Effector memory CD8-positive, alpha-beta T cell (primary cell): ENCODE data around the gene SRSF2.
A peak's percentile ranks its signal among the peaks of the same experiment; 100 is the strongest.
"Not testable (repeated sequence)": the region's sequence is repeated elsewhere in the genome, so short reads cannot be mapped to it uniquely, and the experiment has no call there.

ENCODE experiments used
- ATAC-seq: fragments of 150-1000 bp; cut with Tn5 transposase; replicated peaks from 2 replicates; pipeline ENCODE4 v1.10.0; 2021; ENCODE audit warnings: mild to moderate bottlenecking, moderate library complexity
- DNase-seq, 3 experiments: peaks; one replicate each; pipeline ENCODE4 v3.0.0; 2021
- H3K27ac Mint-ChIP-seq, 2 donors: one replicate each; pipeline ENCODE4 v1.8.0; 2022; ENCODE audit warnings: mild to moderate bottlenecking in 2 of 2, mixed read lengths in 2 of 2, moderate library complexity in 2 of 2
- H3K27me3 Mint-ChIP-seq, 2 donors: one replicate each; pipeline ENCODE4 v1.8.0; 2022; ENCODE audit warnings: mixed read lengths in 2 of 2
- H3K36me3 Mint-ChIP-seq: one replicate; pipeline ENCODE4 v1.8.0; 2022; ENCODE audit warnings: mild to moderate bottlenecking, moderate library complexity, mixed read lengths; ENCODE audit not compliant: insufficient read depth
- H3K4me1 Mint-ChIP-seq, 2 donors: one replicate each; pipeline ENCODE4 v1.8.0; 2022; ENCODE audit warnings: low read depth in 2 of 2, mixed read lengths in 2 of 2
- H3K4me3 Mint-ChIP-seq, 2 donors: one replicate each; pipeline ENCODE4 v1.8.0; 2022; ENCODE audit warnings: mild to moderate bottlenecking in 2 of 2, mixed read lengths in 2 of 2, moderate library complexity in 2 of 2
- H3K9me3 Mint-ChIP-seq, 2 donors: one replicate each; pipeline ENCODE4 v1.8.0; 2022; ENCODE audit warnings: mixed read lengths in 2 of 2

The SRSF2 gene

DNA sequence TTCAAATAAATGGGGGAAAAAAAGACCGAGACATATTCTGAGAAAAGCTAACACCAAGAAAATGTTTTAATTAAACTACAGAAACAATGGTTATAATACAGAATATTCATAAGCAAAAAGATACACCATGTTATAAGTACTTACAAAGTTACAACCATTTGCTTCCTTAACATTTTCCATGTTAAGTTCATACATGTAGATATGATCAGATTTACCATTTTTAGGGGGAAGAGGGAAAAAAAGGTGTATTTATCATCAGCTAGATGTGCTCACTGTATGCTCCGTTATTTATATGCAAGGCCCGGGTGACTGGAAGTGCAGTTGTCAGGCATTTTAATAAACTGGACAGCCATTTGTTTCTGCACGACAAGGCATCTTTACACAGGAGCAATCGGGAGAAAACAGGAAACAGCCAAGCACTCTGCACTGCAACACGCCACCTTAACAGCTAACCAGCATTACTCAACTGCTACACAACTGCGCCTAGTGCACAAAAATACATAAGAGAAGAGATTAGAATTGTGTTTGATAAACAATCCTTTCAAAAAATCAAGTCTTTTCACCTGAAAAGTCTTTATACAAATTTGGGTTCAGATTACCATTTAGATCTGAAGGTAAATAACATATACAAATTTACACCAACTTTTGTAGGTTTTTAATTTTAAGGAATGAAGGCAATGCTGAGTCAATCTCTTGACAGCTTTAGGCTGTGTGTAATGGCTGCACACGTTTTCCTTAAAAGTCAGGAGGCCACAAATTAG, 2.9 kb downstream of the SRSF2 start:
- H3K36me3 Mint-ChIP-seq, result peaks cover 90% of the 10 kb centered on the region
- peak overlapping the region; percentile 96 to 97 for H3K4me3 Mint-ChIP-seq
- peaks cover 50% of the 10 kb centered on the region in 2 donors for H3K4me1 Mint-ChIP-seq

GRCh38 chr17:76733618-76733957, 3.5 kb downstream of the SRSF2 start:
- H3K27ac Mint-ChIP-seq, result peak overlapping the region; percentile 98 to 99

More for the DNA sequence above, 2.9 kb downstream of the SRSF2 start:
- Mint-ChIP-seq H3K27me3 (no peaks in the 10 kb centered on the region), H3K9me3 (no peaks in the 10 kb centered on the region), H3K27ac (peak overlapping the region; percentile 98 to 99)
- no peak for ATAC-seq
- no peak for DNase-seq

DNA sequence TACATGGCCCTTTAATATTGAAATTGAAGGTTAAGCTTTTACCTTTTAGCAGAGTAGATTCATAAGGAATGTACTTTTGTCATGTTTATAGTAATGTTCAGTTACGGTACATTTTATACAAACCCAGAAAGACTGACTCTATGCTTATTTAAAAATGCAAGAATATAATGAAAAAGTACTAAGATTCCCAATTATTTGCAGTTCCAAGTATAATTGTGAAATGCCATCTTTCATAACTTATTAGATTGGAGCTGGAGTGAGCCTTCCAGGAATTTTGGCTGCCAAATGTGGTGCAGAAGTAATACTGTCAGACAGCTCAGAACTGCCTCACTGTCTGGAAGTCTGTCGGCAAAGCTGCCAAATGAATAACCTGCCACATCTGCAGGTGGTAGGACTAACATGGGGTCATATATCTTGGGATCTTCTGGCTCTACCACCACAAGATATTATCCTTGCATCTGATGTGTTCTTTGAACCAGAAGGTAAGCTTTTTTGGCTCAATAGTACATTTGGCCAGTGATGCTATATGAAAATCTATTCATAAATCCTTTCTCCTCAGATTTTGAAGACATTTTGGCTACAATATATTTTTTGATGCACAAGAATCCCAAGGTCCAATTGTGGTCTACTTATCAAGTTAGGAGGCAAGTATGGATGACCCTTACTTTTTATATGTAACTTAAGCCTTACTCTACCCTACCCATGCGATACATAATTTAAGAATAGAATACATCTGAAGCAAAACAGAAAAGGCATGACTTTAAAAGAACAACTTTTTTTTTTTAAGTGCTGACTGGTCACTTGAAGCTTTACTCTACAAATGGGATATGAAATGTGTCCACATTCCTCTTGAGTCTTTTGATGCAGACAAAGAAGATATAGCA, 4.2 kb downstream of the SRSF2 start:
- H3K4me1 Mint-ChIP-seq, result peaks cover 41% of the 10 kb centered on the region in 2 donors
- DNase-seq (no peak), ATAC-seq (no peak)
- peak overlapping the region; percentile 96 to 97 for H3K4me3 Mint-ChIP-seq
- H3K27me3 Mint-ChIP-seq, result no peaks in the 10 kb centered on the region
- H3K27ac Mint-ChIP-seq, result peak overlapping the region; percentile 98 to 99
- H3K9me3 Mint-ChIP-seq, result no peaks in the 10 kb centered on the region
- peaks cover 97% of the 10 kb centered on the region for H3K36me3 Mint-ChIP-seq

More at GRCh38 chr17:76733618-76733957, 3.5 kb downstream of the SRSF2 start:
- DNase-seq, result no peak
- peaks cover 45 to 46% of the 10 kb centered on the region in 2 donors for H3K4me1 Mint-ChIP-seq
- H3K36me3 Mint-ChIP-seq, result peaks cover 97% of the 10 kb centered on the region
- no peaks in the 10 kb centered on the region for H3K27me3 Mint-ChIP-seq
- no peaks in the 10 kb centered on the region for H3K9me3 Mint-ChIP-seq
- ATAC-seq, result no peak
- peak overlapping the region; percentile 96 to 97 for H3K4me3 Mint-ChIP-seq

- ATAC-seq, result not testable (repeated sequence)
- peak overlapping the region; percentile 4 to 96 for H3K4me3 Mint-ChIP-seq
Observed at GRCh38 chr17:76731800-76732733, 5.1 kb downstream of the SRSF2 start.

DNA sequence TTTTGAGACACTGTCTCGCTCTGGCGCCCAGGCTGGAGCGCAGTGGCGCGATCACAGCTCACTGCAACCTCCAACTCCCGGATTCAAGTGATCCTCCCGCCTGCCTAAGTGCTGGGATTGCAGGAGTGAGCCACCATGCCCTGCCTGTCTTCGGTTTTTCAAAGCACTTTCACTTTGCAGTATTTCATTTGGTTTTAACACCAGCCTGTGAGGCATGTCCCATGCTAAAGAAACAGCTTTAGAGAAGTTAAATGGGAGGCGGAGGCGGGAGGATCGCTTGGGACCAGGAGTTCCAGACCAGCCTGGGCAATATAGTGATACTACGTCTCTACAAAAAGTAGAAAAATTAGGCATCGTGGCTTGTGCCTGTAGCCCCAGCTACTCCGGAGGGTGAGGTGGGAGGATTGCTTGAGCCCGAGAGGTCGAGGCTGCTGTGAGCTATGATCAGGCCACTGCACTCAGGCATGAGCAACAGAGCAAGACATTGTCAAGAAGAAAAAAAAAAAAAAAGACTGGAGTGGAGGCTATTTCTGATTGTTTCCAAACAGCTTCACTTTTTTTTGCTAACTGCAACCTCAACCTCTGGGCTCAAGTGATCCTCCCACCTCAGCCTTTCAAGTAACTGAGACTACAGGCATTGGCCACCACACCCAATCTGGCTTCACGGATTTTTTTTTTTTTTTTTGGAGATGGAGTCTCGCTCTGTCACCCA, 9.2 kb downstream of the SRSF2 start:
- no peak for ATAC-seq
- DNase-seq, result no peak
- peak overlapping the region; percentile 99 to 100 for H3K27ac Mint-ChIP-seq
- no peaks in the 10 kb centered on the region for H3K27me3 Mint-ChIP-seq
- H3K4me1 Mint-ChIP-seq, result peaks cover 27 to 29% of the 10 kb centered on the region in 2 donors
- H3K9me3 Mint-ChIP-seq, result no peaks in the 10 kb centered on the region
- H3K4me3 Mint-ChIP-seq, result peak overlapping the region; percentile 98 to 99
- H3K36me3 Mint-ChIP-seq, result peaks cover 96% of the 10 kb centered on the region

More at GRCh38 chr17:76731800-76732733, 5.1 kb downstream of the SRSF2 start:
- Mint-ChIP-seq H3K27ac (peak overlapping the region; percentile 82 to 99), H3K36me3 (peaks cover 96% of the 10 kb centered on the region), H3K4me1 (peaks cover 46 to 47% of the 10 kb centered on the region in 2 donors)
- not testable (repeated sequence) for DNase-seq, H3K9me3 Mint-ChIP-seq, H3K27me3 Mint-ChIP-seq

DNA sequence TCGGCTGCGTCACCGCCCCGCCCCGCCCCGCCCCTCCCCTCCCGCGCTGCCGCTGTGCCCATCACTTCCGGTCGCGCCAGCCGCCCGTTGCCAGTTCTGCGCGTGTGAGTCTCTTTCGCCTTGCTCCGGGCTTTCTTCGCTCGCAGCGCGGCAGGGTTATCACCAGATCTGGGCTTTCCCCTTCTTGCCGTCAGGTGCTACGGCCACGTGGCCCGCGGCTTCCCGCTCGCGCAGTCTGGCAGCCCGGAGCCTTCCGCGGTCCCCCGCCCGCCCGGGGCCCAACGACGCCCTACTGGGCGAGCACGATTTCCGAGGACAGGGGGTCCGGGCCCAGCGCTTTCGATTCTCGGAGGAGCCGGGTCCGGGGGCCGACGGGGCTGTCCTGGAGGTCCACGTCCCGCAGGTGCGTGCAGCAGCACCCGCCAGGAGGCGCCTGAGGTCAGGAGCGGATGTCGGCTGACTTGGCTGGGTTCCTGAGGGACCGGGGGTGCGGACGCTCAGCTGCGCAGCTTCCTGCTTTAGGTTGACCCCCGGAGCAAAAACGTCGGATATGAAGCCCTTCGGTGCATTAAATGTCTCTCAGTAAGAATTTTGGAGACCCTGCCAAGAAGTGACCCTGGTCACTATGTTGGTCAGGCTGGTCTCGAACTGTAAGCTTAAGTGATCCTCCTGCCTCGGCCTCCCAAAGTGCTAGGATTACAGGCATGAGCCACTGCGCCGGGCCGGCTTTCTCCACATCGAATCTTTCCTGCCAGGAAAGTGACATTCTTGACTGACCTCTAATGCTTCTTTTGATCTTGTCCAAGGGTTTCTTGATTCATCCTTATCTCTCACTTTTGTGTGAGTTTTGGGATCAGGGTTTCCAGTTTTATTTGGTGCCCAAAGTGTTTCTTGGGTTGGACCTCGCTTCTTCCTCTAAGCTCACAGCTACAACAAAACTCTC, 10.1 kb downstream of the SRSF2 start, which contains the start of gene METTL23:
TSS of gene METTL23 (plus strand) at position 64 of the 943 bp plus-strand sequence. CDS start 2,872 bp downstream, outside the sequence.
- peaks cover 96% of the 10 kb centered on the region for H3K36me3 Mint-ChIP-seq
- DNase-seq (peak; percentile 90), ATAC-seq (peak; percentile 71)
- no peaks in the 10 kb centered on the region for H3K27me3 Mint-ChIP-seq
- peak within 1 kb of the TSS; percentile 98 to 99 for H3K4me3 Mint-ChIP-seq
- no peaks in the 10 kb centered on the region for H3K9me3 Mint-ChIP-seq
- H3K4me1 Mint-ChIP-seq, result peaks cover 29 to 36% of the 10 kb centered on the region in 2 donors
- H3K27ac Mint-ChIP-seq, result peak within 1 kb of the TSS; percentile 99 to 100

DNA sequence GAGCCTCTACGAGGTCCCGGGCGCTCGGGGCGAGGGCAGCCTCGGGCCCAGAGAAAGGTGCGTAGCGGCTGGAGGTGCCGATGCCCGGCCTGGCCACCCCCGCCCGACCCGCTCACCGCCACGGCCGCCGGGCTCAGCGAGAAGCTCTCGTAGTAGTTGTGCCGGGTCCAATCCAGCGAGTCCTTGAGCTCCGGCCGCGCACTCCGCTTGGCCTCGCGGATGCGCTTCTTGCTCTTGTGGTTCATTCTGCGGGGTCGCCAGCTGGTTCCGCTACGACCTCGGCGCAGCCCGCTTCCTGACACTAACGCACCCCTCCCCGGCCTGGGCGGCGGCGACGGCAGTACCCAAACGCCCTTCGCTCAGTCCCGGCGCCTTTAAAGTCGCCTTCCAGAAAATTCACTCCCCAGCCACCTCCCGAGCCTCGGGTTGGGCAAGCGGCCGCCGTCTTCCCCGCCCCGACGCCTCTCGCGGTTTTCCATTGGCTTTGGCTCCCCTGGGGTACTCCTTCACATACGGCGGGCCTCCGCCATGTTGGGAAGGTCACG, 10.8 kb downstream of the SRSF2 start, which contains the start of gene JMJD6:
TSS of gene JMJD6 (minus strand) at position 376 of the 545 bp plus-strand sequence. CDS start at position 245, 131 bp downstream.
- Mint-ChIP-seq H3K9me3 (no peaks in the 10 kb centered on the region), H3K4me1 (peaks cover 27 to 39% of the 10 kb centered on the region in 2 donors), H3K27me3 (no peaks in the 10 kb centered on the region), H3K27ac (peak within 1 kb of the TSS; percentile 99 to 100), H3K4me3 (peak within 1 kb of the TSS; percentile 98 to 99), H3K36me3 (peaks cover 96% of the 10 kb centered on the region)
- ATAC-seq, result peak; percentile 74
- DNase-seq, result no peak

- peaks cover 96% of the 10 kb centered on the region for H3K36me3 Mint-ChIP-seq
- ATAC-seq (peak; percentile 21), DNase-seq (peak; percentile 63 to 70 (median 67))
- no peaks in the 10 kb centered on the region for H3K9me3 Mint-ChIP-seq
- peaks cover 27 to 39% of the 10 kb centered on the region in 2 donors for H3K4me1 Mint-ChIP-seq
- peak overlapping the region; percentile 98 to 99 for H3K4me3 Mint-ChIP-seq
- H3K27me3 Mint-ChIP-seq, result no peaks in the 10 kb centered on the region
- H3K27ac Mint-ChIP-seq, result peak overlapping the region; percentile 99 to 100
Observed at GRCh38 chr17:76725580-76726230, 11.4 kb downstream of the SRSF2 start.

DNA sequence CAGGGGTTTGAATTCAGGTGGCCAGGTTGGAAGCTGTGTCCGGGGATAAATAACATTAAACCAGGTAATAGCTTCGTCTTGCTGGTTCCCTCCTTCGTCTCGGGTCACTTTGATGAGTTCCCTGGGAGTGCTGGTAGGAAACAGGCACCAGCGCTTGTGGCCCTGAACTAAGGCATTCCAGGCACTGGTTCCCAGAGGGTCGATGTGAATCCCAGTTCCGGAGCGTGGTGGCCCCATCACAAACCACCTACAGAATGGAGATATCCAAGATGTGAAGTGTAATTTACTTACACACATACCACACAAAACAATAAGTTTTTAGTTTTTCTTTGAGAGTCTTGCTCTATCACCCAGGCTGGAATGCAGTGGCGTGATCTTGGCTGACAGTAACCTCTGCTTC, 13.3 kb downstream of the SRSF2 start:
- no peaks in the 10 kb centered on the region for H3K27me3 Mint-ChIP-seq
- peaks cover 96% of the 10 kb centered on the region for H3K36me3 Mint-ChIP-seq
- H3K27ac Mint-ChIP-seq, result peak overlapping the region in 1 of 2 donors; percentile 99
- H3K9me3 Mint-ChIP-seq, result no peaks in the 10 kb centered on the region
- ATAC-seq (no peak), DNase-seq (no peak)
- H3K4me3 Mint-ChIP-seq, result peak overlapping the region; percentile 98 to 99
- peaks cover 25 to 32% of the 10 kb centered on the region in 2 donors for H3K4me1 Mint-ChIP-seq

- H3K36me3 Mint-ChIP-seq, result peaks cover 99% of the 10 kb centered on the region
- not testable (repeated sequence) for DNase-seq, H3K9me3 Mint-ChIP-seq, H3K27me3 Mint-ChIP-seq, ATAC-seq
- peak overlapping the region in 1 of 2 donors; percentile 52 for H3K27ac Mint-ChIP-seq
- H3K4me1 Mint-ChIP-seq, result peaks cover 27 to 31% of the 10 kb centered on the region in 2 donors
- peak overlapping the region; percentile 8 to 22 for H3K4me3 Mint-ChIP-seq
Observed at GRCh38 chr17:76722977-76723376, 14.2 kb downstream of the SRSF2 start.

DNA sequence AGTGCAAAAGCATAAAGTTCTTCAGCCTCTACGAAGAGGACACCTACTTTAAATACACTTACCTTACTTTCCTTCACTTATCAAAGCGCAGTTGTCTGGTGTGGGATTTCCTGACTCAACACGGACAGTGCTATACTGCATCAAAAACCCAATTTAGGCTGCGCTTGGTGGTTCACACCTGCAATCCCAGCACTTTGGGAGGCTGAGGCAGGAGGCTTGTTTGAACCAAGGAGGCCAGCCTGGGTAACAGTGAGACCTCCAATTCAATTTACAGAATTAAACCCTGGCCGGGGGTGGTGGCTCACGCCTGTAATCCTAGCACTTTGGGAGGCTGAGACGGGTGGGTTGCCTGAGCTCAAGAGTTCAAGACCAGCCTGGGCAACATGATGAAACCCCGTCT, 14.9 kb downstream of the SRSF2 start:
- Mint-ChIP-seq H3K27ac (peak overlapping the region in 1 of 2 donors; percentile 41), H3K27me3 (no peaks in the 10 kb centered on the region), H3K4me1 (peaks cover 21 to 24% of the 10 kb centered on the region in 2 donors), H3K4me3 (no peak overlapping the region), H3K9me3 (no peaks in the 10 kb centered on the region), H3K36me3 (peaks cover 100% of the 10 kb centered on the region)
- ATAC-seq (no peak), DNase-seq (no peak)
